ENCODE results near the gene DMP1. TPM values are rescaled to one million over a fixed set of nuclear protein-coding genes. Genes with fewer than 3 reads are reported as not detected.

The DMP1 gene
- total RNA-seq, 4 donors from 2014 or later = not detected

DNA sequence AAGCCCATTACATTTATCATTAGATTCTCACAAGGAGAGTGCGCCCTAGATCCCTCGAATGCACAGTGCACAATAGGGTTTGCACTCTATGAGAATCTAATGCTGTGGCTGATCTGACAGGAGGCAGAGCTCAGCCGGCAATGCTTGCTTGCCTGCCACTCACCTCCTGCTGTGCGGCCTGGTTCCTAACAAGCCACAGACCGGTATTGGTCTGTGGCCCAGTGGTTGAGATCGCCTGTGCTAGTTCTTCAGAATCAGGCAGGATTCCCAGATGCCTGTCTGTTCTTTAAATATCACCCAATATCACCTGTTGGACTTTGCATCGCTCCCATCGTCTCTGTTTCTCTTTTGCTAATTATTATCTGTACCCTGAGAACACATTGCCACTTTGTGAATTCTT lies 27.8 kb upstream of the DMP1 start:
- no peak for TF ChIP-seq CTCF (IDR thresholded peaks at IDR 0.05; ENCODE audit: low read depth)

DNA sequence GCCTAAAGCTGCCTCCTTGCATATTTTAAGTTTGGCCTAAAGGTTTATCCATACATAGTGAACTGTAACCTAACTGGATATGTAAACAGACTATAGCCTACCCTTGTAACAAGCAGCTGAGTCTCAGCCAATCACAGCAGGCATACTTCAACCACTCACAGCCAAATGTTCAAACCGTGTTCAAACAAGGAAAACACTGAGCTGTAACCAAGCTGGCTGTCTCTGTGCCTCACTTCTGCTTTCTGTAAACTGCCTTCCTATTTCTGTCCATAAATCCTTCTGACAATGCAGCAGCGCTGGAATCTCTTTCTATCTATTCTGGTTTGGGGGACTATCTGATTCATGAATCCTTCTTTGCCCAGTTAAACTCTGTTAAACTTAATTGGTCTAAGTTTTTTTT lies 25.4 kb upstream of the DMP1 start:
- no peak for TF ChIP-seq CTCF (IDR thresholded peaks at IDR 0.05; ENCODE audit: low read depth)

- TF ChIP-seq CTCF (IDR thresholded peaks at IDR 0.05; ENCODE audit: low read depth) = no peak
Measured at GRCh38 chr4:87631668-87632067, 18.4 kb upstream of the DMP1 start.

DNA sequence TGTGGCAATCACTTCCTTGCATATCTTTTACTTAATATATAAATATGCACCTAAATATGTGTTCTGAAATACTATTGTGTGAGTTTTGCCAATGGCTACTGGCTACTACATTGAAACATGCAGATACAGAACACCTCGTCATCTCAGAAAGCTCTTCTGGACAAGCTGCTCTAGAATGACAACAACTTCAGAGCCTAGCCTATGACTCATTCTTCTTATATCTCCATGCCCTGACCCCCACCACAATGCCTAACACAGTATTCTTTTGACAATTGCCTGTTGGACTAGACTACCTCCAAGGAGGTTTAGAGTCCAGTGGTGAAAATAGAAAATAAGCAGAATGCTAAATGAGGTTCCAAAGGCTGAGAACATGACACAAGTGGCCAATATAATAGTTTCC lies 17.6 kb upstream of the DMP1 start:
- TF ChIP-seq CTCF (IDR thresholded peaks at IDR 0.05; ENCODE audit: low read depth) = no peak

- no peak for TF ChIP-seq CTCF (IDR thresholded peaks at IDR 0.05; ENCODE audit: low read depth)
Measured at GRCh38 chr4:87633243-87633642, 16.8 kb upstream of the DMP1 start.

DNA sequence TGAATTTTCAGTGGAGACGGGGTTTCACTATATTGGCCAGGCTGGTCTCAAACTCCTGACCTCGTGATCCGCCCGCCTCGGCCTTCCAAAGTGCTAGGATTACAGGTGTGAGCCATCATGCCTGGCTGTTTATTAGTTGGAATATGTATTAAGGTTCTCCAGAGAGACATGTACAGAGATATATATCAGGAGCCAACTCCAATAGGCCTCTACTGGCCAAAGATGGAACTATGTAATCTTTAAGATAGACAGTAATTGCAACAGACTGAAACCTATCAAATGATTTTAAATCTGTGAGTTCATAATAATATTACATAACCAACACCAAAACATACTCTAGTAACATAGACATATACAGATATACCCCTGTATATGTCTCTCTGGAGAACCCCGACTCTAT lies 5.8 kb upstream of the DMP1 start:
- TF ChIP-seq CTCF (IDR thresholded peaks at IDR 0.05; ENCODE audit: low read depth) = no peak

- no peak for TF ChIP-seq CTCF (IDR thresholded peaks at IDR 0.05; ENCODE audit: low read depth)
Measured at GRCh38 chr4:87650938-87651337, 858 bp downstream of the DMP1 start.

DNA sequence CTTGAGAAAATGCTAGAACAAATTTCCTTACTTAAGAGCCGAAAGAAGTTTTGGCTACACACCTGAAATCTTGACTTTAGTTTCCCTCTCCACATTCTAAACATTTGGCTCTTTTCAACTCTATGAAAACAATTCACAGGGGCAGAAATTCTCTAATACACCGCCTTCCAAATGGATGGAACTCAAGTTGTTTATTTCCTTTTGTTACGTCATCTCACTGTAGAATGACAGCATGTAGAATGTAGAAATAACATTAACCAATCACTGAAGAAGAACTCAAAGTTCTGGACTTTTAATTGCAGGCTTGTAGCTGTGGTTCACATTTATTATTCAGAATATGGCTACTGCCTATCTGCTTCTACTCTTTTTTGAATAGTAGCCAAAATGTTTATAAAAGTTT lies 1.9 kb downstream of the DMP1 start:
- TF ChIP-seq CTCF (IDR thresholded peaks at IDR 0.05; ENCODE audit: low read depth) = no peak
